ENCODE measurements around the gene ACAD9. TPM values are rescaled to one million over a fixed set of nuclear protein-coding genes. Genes with fewer than 3 reads are reported as not detected.

Gene ACAD9
- total and polyA plus RNA-seq, 2 donors (not counting 1 experiment from before 2014, with no cell fraction given): 33.6 to 57.6 TPM

DNA sequence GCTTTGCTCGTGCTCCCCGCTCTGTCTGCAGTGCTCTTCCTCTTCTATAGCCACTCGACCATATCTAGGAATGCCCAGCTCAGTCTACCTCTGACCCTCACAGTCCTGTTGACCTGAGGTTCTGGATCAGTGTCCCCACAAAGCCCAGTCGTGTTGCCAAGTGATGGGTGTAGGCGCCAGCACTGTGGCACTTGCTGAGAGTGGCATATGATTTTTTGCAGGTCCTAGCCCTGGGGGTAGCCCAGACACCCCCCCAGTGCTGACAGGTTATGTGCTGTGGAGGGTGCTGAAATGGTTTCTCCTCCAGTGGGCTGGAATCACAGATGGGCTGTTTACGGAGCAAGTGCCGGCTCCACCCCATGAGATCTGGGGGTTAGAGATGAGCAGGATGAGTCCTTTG, 32.5 kb downstream of the ACAD9 start:
- intact Hi-C loops (cut with micrococcal nuclease): no loop called here
- H3K36me3 ChIP-seq (replicated peaks in 1 of 2; ENCODE audit: control extremely low read depth in 1 of 2, control insufficient read depth in 1 of 2, extremely low read depth in 1 of 2, insufficient read depth in 2 of 2, low read length in 1 of 2): peaks cover 0 to 74% of the 10 kb centered on the region in 2 experiments
- no peak overlapping the region for H3K9ac ChIP-seq (ENCODE audit: low read length)
- Mint-ChIP-seq H3K4me1 (peaks cover under 1% of the 10 kb centered on the region), H3K27me3 (no peaks in the 10 kb centered on the region), H3K27ac (no peak overlapping the region), H3K4me3 (no peak overlapping the region), H3K9me3 (ENCODE audit: insufficient read depth) (no peaks in the 10 kb centered on the region)
- no peak overlapping the region for H3K4me3 ChIP-seq (ENCODE audit: control extremely low read depth in 1 of 5, extremely low read depth in 1 of 5, insufficient read depth in 1 of 5, low read depth in 2 of 5, low read length in 4 of 5)
- no peaks in the 10 kb centered on the region for H3K79me2 ChIP-seq (ENCODE audit: control insufficient read depth, insufficient read depth, low read length)
- ATAC-seq (ENCODE audit: low read depth) (no peak), DNase-seq (no peak)
- H3K4me1 ChIP-seq (ENCODE audit: control insufficient read depth in 2 of 2, insufficient read depth in 2 of 2, low read length in 2 of 2): no peaks in the 10 kb centered on the region
- ChIA-PET CTCF (no interaction called here), POLR2A (no interaction called here)
- 96% methylated on average over 6 of the region's 7 CpGs for WGBS (ENCODE audit: insufficient coverage)
- H3K9me3 ChIP-seq (ENCODE audit: control extremely low read depth in 1 of 3, control insufficient read depth in 2 of 3, insufficient read depth in 1 of 3, low read length in 2 of 3): no peaks in the 10 kb centered on the region
- no peak overlapping the region for H3K27ac ChIP-seq (ENCODE audit: low read length in 2 of 2)
- H2AFZ ChIP-seq (ENCODE audit: insufficient read depth, low read depth, low read length, poor library complexity, severe bottlenecking): no peak overlapping the region
- H3K4me2 ChIP-seq (replicated peaks; ENCODE audit: low read depth, low read length, poor library complexity, severe bottlenecking): no peak overlapping the region
- TF ChIP-seq EZH2 (IDR thresholded peaks at IDR 0.05; ENCODE audit: borderline replicate concordance, insufficient read depth, low read depth, low read length, poor library complexity, severe bottlenecking): no peak
- TF ChIP-seq, protein P1, sequence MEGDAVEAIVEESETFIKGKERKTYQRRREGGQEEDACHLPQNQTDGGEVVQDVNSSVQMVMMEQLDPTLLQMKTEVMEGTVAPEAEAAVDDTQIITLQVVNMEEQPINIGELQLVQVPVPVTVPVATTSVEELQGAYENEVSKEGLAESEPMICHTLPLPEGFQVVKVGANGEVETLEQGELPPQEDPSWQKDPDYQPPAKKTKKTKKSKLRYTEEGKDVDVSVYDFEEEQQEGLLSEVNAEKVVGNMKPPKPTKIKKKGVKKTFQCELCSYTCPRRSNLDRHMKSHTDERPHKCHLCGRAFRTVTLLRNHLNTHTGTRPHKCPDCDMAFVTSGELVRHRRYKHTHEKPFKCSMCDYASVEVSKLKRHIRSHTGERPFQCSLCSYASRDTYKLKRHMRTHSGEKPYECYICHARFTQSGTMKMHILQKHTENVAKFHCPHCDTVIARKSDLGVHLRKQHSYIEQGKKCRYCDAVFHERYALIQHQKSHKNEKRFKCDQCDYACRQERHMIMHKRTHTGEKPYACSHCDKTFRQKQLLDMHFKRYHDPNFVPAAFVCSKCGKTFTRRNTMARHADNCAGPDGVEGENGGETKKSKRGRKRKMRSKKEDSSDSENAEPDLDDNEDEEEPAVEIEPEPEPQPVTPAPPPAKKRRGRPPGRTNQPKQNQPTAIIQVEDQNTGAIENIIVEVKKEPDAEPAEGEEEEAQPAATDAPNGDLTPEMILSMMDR (IDR thresholded peaks at IDR 0.05): no peak
- H4K20me1 ChIP-seq (ENCODE audit: control insufficient read depth, insufficient read depth, low read length, poor library complexity, severe bottlenecking): no peaks in the 10 kb centered on the region
- no peaks in the 10 kb centered on the region for H3K27me3 ChIP-seq (replicated peaks in 1 of 4; ENCODE audit: control extremely low read depth in 1 of 4, control insufficient read depth in 3 of 4, insufficient read depth in 4 of 4, low read length in 3 of 4)

GRCh38 chr3:128914966-128915645, 35.7 kb downstream of the ACAD9 start:
- H3K27ac Mint-ChIP-seq: no peak overlapping the region

More at GRCh38 chr3:128914966-128915645, 35.7 kb downstream of the ACAD9 start:
- DNase-seq (no peak), ATAC-seq (ENCODE audit: low read depth) (no peak)
- H3K4me1 Mint-ChIP-seq: peaks cover 9% of the 10 kb centered on the region
- no peak overlapping the region for H2AFZ ChIP-seq (ENCODE audit: insufficient read depth, low read depth, low read length, poor library complexity, severe bottlenecking)
- H3K4me3 Mint-ChIP-seq: no peak overlapping the region
- H3K27me3 ChIP-seq (replicated peaks in 1 of 4; ENCODE audit: control extremely low read depth in 1 of 4, control insufficient read depth in 3 of 4, insufficient read depth in 4 of 4, low read length in 3 of 4): no peaks in the 10 kb centered on the region
- no peak for TF ChIP-seq EZH2 (IDR thresholded peaks at IDR 0.05; ENCODE audit: borderline replicate concordance, insufficient read depth, low read depth, low read length, poor library complexity, severe bottlenecking)
- TF ChIP-seq, protein P1 (IDR thresholded peaks at IDR 0.05): no peak
- no peaks in the 10 kb centered on the region for H3K79me2 ChIP-seq (ENCODE audit: control insufficient read depth, insufficient read depth, low read length)
- no peak overlapping the region for H3K27ac ChIP-seq (ENCODE audit: low read length in 2 of 2)
- intact Hi-C loops (cut with micrococcal nuclease): no loop called here
- ChIA-PET CTCF (interaction anchor here (1.0 to 1.6 kb wide), 2 partner anchors 56 to 235 kb away, joined by 3 read pairs; no protein-coding TSS in a partner anchor), POLR2A (no interaction called here)
- no peaks in the 10 kb centered on the region for H3K9me3 Mint-ChIP-seq (ENCODE audit: insufficient read depth)
- peaks cover 0 to 44% of the 10 kb centered on the region in 2 experiments for H3K36me3 ChIP-seq (replicated peaks in 1 of 2; ENCODE audit: control extremely low read depth in 1 of 2, control insufficient read depth in 1 of 2, extremely low read depth in 1 of 2, insufficient read depth in 2 of 2, low read length in 1 of 2)
- no peaks in the 10 kb centered on the region for H3K27me3 Mint-ChIP-seq
- no peak overlapping the region for H3K4me3 ChIP-seq (ENCODE audit: control extremely low read depth in 1 of 5, extremely low read depth in 1 of 5, insufficient read depth in 1 of 5, low read depth in 2 of 5, low read length in 4 of 5)
- peaks cover 0 to 3% (median 0%) of the 10 kb centered on the region in 3 donors for H3K9me3 ChIP-seq (ENCODE audit: control extremely low read depth in 1 of 3, control insufficient read depth in 2 of 3, insufficient read depth in 1 of 3, low read length in 2 of 3)
- no peak overlapping the region for H3K9ac ChIP-seq (ENCODE audit: low read length)
- no peak overlapping the region for H3K4me2 ChIP-seq (replicated peaks; ENCODE audit: low read depth, low read length, poor library complexity, severe bottlenecking)
- H3K4me1 ChIP-seq (ENCODE audit: control insufficient read depth in 2 of 2, insufficient read depth in 2 of 2, low read length in 2 of 2): peaks cover 0 to 7% of the 10 kb centered on the region in 2 donors
- no peaks in the 10 kb centered on the region for H4K20me1 ChIP-seq (ENCODE audit: control insufficient read depth, insufficient read depth, low read length, poor library complexity, severe bottlenecking)
- 93% methylated on average over 7 of the region's 10 CpGs for WGBS (ENCODE audit: insufficient coverage)

All from B cell (primary cell).